GOT3 (cell line): Measurements from ENCODE around the gene RPRD1A.
"Not testable (repeated sequence)": the region's sequence is repeated elsewhere in the genome, so short reads cannot be mapped to it uniquely, and the experiment has no call there.

ENCODE experiments used
- DNase-seq: peaks from one replicate; lab custom pipeline; 2025; ENCODE audit warnings: mixed read lengths; lab: John Stamatoyannopoulos, UW

Gene RPRD1A

DNA sequence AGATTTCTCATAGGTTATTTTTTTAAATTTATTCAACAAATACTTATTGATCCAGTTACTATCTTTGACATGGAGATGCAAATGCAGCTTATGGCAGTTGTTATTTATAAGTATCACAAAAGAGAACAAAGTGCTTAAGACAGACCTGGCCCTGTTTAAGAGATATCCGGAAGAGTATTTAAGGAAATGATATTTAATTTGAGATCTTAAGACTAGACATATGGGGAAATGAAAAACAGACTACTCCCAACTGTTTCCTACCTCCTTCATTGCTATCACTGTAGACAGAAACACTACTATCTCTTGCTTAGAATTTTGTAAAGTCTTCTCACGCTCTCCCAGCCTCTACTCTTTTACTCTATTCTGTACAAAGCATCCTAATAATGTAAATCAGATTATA is 36.0 kb downstream of the RPRD1A start:
- no peak for DNase-seq

DNA sequence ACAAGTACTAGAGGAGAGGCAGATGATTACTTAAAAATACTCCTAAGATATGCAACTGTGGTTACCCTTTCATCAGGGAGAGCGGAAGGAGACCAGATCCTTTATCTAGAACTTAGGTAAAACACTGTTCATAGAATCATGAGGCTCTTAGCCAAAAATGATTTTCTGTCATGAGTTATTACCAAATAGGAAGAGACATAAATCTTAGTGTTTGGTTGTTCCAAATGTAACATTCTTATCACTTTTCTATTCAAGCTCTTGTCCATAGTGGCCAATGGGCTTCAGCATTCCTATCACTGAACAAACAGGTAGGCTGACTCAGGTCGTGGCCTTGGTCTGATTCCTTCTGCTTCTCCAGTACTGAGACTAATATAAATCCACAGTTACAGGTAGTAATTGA is 38.5 kb downstream of the RPRD1A start:
- no peak for DNase-seq

DNA sequence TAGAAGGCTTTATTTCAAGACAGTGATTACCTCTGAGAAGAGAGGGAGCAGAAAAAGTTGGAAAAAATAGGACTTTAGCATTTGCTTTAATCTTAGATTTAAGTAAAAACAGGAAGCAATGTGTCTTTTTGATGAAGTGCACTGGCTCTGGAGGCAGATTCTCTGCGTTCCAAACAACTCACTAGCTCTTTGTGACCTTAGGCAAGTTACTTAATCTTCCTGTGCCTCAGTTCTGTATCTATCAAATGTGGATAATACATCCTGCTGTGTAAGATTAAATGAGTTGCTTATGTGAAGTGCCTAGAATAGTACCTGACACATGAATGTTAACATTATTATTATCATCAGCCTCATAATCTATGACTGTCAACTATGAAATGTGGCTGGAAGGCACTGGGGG is 42.3 kb downstream of the RPRD1A start:
- DNase-seq = no peak

DNA sequence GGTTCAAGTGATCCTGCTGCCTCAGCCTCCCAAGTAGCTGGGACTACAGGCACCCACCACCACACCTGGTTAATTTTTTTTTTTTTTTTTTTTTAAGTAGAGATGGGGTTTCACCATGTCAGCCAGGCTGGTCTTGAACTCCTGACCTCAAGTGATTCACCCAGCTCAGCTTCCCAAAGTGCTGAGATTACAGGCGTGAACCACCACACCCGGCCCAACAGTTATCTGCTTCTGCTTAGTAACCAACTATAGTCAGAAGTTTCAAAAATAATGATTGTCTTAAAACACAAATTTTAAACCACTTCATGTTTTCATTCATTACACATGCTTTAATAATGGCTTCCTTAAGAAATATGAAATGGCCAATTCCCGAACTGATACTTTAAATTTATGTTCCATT is 43.1 kb downstream of the RPRD1A start:
- DNase-seq = not testable (repeated sequence)

DNA sequence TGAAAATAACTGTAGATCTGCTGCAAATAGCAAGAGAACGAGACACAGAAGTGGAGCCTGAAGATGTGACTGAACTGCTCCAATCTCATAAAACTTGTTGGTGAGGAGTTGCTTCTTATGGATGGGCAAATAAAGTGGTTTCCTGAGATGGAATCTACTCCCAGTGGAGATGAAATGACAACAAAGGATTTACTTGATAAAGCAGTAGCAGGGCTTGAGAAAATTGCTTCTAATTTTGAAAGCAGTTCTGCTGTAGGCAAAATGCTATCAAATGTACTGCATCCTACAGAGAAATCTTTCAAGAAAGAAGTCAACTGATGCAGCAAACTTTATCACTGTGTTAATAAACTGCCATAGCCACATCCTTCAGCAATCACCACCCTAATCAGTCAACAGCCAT is 44.0 kb downstream of the RPRD1A start:
- DNase-seq = no peak

DNA sequence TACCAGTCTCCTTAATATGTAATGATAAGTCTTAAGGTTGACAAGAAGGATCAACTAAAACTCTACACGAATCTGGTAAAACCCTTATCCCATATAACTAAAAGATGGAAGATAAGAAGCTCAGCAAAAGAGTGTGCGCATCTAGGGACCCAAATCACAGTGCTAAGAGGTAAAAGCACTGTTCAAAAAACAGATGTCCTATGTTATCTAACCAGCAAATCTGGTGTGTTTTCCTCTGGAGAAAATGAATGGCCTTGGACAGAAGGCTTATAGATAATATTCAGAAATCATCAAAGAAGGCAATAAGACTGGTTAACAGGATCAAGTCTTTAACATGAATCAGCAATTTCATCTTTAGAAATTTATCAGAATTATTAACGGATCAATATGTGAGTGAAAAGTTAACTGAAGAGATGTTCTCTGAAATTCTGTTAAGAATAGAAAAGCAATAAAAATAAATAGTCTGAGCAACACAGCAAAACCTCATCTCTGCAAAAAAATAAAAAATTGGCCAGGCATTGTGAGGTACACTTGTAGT is 47.1 kb downstream of the RPRD1A start:
- DNase-seq = no peak

DNA sequence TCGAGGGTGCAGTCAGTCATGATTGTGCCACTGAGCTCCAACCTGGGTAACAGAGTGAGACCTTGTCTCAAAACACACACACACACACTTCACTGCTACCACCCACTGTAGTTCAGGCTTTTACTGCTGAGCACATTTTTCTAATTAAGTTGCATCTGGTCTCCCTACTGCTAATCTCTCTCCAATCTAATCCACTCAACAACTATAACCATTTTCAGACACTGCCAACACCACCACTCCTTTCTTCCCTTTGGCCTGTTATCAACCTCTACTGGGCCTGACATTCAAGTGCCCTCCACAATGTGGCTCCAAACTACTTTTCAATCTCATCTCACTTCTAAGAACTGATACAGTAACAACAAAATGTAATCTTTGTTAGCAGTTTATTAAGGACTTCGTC is 50.1 kb downstream of the RPRD1A start:
- DNase-seq = no peak

DNA sequence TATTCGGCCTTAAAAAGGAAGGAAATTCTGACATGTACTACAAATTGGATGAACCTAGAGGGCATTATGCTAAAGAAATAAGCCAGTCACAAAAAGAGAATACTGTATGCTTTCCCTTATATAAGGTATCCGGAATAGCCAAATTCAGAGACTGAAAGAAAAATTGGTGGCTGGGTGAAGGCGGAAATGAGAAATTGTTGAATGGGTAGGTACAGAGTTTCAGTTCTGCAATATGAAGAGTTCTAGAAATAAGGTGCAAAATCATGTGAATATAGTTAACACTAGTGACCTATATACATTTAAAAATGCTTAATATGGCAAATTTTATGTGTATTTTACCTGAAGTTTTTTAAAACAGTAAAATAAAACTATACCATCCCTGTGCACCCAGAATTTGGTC is 51.7 kb downstream of the RPRD1A start:
- DNase-seq = no peak

DNA sequence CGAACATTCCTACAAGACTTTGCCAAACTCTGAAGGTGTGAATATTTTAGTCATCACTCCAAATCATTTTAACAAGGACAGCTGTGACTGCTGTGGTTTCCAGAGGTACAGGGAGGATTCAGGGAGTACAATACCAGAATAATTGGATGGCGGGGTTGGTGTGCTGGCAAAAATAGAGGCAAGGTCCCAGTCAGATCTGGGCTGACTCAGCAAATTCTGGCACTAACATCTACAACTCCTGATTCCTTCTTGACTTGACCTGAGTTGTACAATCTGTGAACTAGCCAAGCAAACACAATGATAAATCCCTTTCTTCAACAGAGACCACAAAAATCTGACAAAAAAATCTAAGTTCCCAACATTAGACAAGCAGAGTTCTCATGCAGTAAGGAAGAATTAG is 54.5 kb downstream of the RPRD1A start:
- no peak for DNase-seq

DNA sequence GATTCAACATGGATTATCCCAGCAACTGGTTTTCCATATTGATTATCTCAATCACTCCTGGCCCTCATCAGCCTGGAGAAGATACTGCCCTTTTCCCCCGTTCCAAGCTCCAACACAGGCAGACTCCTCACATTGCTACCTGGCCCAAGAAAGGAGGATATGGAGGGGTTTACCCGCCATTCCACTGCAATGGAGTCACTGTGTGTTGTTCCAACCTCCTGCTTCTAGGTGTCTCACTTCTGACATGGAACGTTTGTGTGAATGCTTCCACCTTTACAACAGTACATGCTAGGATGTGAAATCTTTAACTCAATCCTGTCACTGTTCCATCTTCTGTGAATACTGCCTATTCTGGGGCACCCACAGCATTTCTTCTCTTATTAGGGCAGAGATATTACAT is 58.1 kb downstream of the RPRD1A start:
- DNase-seq = no peak

DNA sequence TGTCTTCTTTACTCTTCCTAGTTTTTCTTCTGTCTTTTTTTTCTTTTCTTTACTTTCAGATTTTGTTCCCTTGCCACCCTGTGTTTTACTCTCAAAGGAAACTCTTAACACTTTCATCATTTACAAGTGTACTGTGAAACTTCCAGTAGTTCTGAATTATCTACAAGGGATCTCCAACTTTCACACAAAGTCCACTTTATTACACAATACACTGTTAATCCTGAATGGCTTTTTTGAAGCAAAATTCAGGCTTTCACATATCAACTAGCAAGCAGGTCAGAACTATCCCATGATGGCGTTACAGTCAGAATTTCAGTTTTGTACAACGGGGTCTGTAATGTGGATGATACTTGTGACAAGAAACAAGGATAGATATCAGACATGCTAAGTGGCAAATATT is 60.4 kb downstream of the RPRD1A start:
- no peak for DNase-seq

DNA sequence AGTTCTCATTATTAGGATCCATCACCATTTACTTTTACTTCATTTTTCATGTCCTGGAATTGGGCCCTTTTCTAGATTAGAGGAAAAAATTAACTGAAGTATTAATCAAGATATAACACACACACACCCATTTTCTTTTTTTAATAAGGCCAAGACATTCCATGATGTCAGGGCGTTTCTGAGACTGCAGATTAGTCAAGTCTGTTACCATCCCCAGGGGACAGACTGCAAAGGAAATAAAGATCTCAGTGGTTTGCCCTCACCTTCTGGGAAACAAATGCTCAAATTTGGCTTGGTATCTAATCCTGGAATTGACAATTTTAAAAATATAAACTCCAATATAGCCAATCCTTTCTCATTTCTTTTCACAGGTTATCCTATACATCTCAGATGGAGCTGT is 67.4 kb downstream of the RPRD1A start:
- no peak for DNase-seq

DNA sequence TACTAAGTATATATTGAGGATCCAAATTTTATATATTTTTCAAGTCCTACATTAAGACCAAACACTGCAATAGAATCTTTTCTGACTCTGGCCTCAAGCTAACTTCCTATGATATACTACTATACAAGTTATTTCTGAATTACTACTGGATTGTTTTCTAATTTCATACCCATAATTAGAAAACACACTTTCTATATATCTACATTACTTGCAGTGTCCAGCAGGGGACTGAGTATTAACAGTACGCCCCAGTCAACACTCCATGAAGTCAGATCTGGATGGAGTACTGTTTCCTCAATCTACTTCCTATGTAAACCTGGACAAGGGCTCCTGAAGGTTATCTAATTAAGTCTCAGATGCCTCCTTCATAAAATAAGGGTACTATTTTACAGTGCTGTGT is 68.4 kb downstream of the RPRD1A start:
- DNase-seq = no peak

DNA sequence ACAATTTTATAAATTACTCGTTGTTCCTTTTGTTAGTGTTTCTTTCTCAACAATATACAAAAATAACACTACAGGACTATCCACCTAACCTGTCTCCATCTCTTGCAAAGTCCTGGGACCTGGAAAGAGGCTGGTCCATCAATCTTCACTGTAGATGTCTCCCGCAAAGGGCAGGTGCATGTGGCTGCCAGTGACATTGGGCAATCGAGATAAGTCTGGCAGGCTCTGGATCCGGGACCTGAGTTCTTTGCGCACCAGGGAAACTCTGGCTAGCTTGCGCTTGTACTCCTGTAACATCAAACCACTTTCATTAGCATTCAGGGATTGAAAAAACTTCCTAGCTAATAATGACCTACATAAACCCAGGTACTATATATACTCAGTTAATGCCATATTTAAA is 74.3 kb downstream of the RPRD1A start:
- no peak for DNase-seq

DNA sequence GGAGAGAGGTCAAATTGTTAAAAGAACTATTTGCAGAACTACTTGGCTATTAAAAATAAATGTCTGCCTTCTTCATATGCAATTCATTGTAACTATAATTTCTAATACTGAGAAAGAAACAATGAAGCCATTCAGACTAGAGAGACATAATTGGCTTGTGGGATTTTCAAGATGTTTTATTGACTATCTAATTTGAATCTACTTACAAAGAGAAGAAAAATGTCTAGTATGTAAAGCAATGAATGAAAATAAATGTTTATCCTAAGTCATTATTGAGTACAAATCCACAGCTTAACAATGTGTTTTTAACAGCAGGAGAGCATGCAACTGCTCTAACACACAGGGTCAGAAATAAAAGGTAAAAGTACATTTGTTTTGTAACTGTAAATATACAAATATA is 75.7 kb downstream of the RPRD1A start:
- DNase-seq = no peak

DNA sequence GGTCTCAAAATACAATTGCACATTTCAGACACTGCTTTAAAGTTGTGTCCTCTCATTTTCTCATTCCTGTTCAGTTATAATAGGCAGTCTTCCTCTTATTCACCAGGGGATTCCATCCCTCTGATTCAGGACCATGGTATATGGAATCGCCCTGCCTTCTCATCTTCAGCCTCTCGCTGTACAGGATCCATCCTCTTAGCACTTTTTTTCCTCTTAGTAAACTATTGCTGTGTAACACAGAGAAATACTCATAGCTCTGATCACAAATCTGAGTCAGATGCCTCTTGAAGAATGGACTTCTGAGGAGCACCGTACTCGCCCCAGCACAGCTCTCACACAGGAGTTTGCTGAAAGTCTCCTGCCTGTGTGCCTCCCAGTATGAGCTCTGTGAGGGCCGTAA is 83.5 kb downstream of the RPRD1A start:
- no peak for DNase-seq

DNA sequence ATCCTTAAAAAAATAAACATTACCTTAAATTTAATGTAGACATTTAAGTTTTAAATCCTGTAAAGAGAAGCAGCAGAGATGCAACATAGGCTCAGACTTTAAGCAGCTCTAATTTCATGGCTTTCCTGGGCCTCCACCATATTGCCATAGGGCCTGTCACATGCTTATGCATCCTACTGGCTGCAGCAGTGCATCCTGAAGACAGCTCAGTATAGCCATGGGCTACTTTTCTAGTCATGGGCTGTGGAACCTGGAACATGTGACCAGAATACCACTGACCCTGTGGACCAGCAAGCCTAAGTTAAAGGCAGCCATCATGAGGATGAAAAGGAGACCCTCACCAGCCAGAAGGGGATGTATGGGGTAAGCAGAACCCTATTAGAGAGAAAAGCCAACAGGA is 84.2 kb downstream of the RPRD1A start:
- no peak for DNase-seq

DNA sequence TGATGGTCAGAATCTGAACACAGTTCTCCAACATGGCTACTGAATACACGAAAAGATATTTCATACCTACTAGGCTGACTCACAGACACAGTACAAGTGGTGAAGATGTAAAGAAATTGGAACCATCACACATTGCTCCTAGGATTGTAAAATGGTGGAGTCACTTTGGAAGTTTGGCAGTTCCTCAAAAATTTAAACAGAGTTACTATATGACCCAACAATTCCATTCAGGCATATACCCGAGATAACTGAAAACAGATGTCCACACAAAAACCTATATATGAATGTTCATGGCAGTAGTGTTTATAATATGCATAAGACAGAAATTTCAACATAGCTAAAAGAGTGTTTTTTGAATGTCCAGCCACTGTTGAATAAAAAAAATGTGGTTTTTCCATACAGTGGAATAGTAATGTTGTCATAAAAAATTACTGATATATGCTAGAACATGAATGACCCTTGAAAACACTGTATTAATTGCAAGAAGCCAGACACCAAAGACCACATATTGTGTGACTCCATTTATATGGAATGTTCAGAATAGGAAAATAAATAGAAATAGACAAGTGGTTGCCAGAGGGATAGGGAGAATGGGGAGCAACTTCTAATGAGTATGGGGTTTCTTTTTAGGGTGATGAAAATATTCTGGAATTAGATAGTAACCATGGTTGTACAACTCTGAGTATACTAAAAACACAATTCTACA is 84.8 kb downstream of the RPRD1A start:
- DNase-seq = no peak

DNA sequence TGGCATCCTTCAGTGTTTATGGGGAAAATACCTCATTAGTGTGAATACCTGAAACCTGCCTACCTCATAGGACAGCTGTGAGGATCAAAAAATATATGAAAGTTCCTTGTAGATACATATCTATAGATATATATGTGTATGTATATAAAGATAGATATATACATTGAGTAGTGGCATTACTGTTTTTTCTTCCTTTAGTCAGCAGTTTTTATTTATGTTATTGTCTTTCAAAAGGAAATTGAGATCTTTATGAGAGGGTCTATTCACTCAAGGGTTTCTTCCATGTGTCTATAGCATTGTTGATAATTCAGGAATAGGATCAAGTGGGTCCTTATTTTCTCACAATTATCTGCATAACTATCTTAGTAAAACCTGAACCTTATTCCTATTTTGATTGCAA is 88.2 kb downstream of the RPRD1A start:
- DNase-seq = no peak

DNA sequence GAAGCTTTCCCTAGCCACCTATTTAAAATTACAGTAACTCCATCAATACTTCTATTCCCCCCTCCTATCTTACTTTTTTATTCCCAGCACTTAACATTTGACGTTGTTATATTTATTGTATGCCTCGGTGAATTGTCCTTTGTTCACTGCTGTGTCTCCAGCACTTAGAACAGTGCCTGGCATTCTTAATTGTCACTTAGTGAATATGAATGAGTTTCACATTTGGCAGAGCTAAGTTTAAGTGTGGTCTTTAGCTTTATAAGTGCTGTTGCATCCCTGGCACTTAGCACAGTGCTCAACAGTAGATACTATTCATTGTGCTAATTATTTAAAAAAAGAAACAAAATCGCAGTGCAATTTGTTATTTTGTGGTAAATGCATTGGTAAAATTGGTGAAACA is 93.2 kb downstream of the RPRD1A start:
- DNase-seq = no peak

DNA sequence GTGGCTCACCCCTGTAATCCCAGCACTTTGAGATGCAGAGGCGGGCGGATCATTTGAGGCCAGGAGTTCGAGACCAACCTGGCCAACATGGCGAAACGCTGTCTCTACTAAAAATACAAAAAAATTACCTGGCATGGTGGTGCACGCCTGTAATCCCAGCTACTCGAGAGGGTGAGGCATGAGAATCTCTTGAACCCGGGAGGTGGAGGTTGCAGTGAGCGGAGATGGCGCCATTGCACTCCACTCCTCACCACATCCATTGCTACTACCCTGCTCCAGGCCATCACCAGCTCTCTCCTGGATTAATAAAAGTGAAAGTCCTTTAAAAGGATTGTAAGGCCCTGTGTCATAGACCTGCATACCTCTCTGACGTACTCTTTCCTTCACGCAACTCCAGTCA is 93.7 kb downstream of the RPRD1A start:
- DNase-seq = no peak

DNA sequence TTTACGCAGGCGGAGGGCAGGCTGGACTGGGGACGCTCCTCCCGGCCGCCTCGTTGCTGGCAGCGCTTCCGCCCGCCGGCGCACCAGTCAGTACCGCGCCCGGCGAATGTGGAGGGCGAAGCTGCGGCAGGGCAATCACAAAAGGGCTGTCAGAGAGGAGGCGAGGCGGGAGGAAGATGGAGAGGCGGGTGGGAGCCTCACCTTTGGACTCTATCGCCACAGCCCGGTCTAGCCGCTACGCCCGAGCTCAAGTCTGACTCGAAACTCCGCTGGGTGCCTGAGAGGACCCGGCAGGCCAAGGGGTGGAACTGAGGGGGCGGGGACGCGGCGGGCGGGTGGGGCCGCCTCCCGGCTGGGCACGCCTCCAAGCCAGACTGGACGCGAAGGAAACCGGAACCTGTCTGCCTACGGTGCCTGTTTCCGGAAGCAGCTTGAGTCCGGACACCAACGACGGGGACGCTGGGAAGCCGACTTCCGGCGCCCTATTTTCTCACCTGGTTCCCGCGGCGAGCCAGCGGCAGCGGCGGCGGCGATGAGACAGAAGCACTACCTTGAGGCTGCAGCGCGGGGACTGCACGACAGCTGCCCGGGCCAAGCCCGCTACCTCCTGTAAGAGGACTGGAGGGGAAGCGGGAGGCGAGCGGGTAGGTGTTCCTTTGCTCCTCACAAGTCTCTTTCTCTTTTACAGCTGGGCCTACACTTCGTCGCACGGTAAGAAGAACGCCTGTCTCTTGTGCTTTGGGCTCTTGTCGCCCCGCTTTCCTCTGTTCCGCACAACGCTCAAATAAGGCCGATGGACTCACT is 95.0 kb downstream of the RPRD1A start, which contains the start of gene RMP24:
TSS of gene RMP24 (plus strand) at position 483 of the 804 bp plus-strand sequence.
- peak; percentile 61 for DNase-seq

DNA sequence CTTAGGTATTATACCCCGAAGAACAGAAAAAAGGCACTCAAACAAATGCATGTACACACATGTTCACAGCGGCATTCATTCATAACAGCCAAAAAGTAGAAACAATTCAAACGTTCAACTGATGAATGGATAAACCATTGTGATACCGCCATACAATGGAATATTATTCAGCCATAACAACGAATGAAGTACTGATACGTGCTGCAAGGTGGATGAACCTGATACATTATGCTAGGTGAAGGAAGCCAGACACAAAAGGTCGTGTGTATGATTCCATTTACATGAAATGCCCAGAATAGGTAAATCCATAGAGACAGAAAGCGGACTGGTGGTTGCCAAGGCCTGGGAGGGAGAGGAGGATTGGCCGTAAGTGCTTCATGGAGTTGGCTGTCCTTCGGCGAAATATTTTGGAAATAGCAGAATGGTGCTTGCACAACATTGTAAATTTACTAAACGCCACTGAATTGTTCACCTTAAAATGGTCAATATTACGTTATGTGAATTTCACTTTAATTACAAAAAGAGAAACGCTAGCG is 95.6 kb downstream of the RPRD1A start:
- DNase-seq = no peak
